ENCODE results near the gene IPO13. TPM values are rescaled to one million over a fixed set of nuclear protein-coding genes. Genes with fewer than 3 reads are reported as not detected.

Gene IPO13
- total and polyA plus RNA-seq, 10 donors, result 10.5 to 27.4 (median 19.0) TPM

DNA sequence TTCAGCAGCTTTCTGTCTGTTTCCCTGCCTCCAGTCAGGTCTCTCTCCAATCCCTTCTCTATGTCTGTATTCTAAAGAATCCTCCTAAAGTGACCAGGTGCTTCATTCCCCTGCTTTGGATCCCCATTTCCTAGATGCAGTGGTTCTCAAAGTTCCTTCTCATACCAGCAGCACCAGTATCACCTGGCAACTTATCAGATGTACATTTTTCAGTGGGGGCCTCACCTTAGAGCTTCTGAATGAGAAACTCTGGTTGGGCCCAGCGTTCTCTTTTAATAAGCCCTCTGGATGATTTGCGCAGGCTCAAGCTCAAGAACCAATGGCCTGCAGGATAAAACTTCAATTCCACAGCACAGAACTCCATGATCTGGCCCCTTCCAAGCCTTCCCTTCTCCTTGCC, 38.5 kb upstream of the IPO13 start:
- intact Hi-C loops (cut with DNase I; ENCODE audit: low total_unique reads), result no loop called here
- TF ChIP-seq POLR2A (IDR thresholded peaks at IDR 0.05) (no peak), POLR2AphosphoS5 (IDR thresholded peaks at IDR 0.05) (no peak)
- TF ChIP-seq, protein P1, sequence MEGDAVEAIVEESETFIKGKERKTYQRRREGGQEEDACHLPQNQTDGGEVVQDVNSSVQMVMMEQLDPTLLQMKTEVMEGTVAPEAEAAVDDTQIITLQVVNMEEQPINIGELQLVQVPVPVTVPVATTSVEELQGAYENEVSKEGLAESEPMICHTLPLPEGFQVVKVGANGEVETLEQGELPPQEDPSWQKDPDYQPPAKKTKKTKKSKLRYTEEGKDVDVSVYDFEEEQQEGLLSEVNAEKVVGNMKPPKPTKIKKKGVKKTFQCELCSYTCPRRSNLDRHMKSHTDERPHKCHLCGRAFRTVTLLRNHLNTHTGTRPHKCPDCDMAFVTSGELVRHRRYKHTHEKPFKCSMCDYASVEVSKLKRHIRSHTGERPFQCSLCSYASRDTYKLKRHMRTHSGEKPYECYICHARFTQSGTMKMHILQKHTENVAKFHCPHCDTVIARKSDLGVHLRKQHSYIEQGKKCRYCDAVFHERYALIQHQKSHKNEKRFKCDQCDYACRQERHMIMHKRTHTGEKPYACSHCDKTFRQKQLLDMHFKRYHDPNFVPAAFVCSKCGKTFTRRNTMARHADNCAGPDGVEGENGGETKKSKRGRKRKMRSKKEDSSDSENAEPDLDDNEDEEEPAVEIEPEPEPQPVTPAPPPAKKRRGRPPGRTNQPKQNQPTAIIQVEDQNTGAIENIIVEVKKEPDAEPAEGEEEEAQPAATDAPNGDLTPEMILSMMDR (IDR thresholded peaks at IDR 0.05 in 8 of 11, conservative IDR thresholded peaks at IDR 0.05 in 3 of 11), result no peak
- Histone ChIP-seq H3K27ac (no peak overlapping the region), H3K27me3 (replicated peaks in 1 of 7) (no peaks in the 10 kb centered on the region), H3K4me1 (no peaks in the 10 kb centered on the region), H3K4me3 (no peak overlapping the region), H3K9me3 (no peaks in the 10 kb centered on the region), H3K36me3 (peaks cover 0 to 46% (median 0%) of the 10 kb centered on the region in 6 donors)
- 94 to 98% (median 96%) methylated on average over 2 of the region's 2 CpGs for WGBS, 5 donors
- no peak for DNase-seq

DNA sequence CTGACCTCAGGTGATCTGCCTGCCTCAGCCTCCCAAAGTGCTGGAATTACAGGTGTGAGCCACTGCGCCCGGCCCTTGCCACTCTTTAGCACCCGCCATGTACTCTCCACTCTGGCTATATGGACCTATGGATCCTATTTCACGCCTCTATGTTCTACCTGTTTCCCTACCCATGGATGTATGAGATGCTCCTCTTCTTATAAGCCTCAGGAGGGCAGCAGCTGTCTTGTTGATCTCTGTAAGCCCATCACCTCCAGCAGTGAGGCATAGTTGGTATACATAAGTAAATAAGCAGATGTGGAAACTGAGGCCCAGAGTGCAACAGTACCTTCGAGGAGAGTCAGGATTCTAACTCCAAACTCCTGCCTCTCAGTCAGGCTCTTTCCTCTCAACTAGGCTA, 37.9 kb upstream of the IPO13 start:
- WGBS, 5 donors, result 91 to 99% (median 95%) methylated on average over 5 of the region's 5 CpGs

DNA sequence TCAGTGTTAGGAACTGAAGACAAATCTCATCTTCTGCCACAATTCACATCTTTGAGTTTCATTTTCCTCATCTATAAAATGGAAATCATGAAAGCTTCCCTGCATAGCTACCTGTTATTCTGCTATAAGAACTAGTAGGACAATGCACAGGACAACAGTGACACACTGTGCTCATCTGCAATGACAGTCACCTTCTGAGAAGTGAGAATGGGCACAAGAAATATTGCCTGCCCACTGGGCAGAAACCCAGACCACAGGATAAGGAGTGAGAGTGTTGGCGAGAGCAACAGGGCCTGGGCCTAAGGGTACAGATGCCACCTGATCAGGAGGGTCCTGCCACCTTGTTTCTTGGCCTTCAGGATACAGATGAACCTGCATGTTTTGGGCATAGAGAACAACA, 36.4 kb upstream of the IPO13 start:
- Histone ChIP-seq H3K4me1 (no peaks in the 10 kb centered on the region), H3K36me3 (peaks cover 0 to 55% (median 0%) of the 10 kb centered on the region in 6 donors), H3K9me3 (no peaks in the 10 kb centered on the region), H3K27ac (no peak overlapping the region), H3K27me3 (replicated peaks in 1 of 7) (no peaks in the 10 kb centered on the region), H3K4me3 (no peak overlapping the region)
- 81 to 93% (median 90%) methylated on average over 1 of the region's 1 CpG for WGBS, 5 donors
- intact Hi-C loops (cut with DNase I; ENCODE audit: low total_unique reads), result no loop called here
- TF ChIP-seq POLR2AphosphoS5 (IDR thresholded peaks at IDR 0.05), result no peak
- TF ChIP-seq, protein P1 (IDR thresholded peaks at IDR 0.05 in 8 of 11, conservative IDR thresholded peaks at IDR 0.05 in 3 of 11), result no peak
- TF ChIP-seq POLR2A (IDR thresholded peaks at IDR 0.05), result no peak
- no peak for DNase-seq

More for the DNA sequence above, 37.9 kb upstream of the IPO13 start:
- TF ChIP-seq, protein P1 (IDR thresholded peaks at IDR 0.05 in 8 of 11, conservative IDR thresholded peaks at IDR 0.05 in 3 of 11), result no peak
- TF ChIP-seq POLR2AphosphoS5 (IDR thresholded peaks at IDR 0.05) (no peak), POLR2A (IDR thresholded peaks at IDR 0.05) (no peak)
- Histone ChIP-seq H3K27ac (no peak overlapping the region), H3K9me3 (no peaks in the 10 kb centered on the region), H3K4me1 (no peaks in the 10 kb centered on the region), H3K4me3 (no peak overlapping the region), H3K27me3 (replicated peaks in 1 of 7) (no peaks in the 10 kb centered on the region), H3K36me3 (peaks cover 0 to 50% (median 0%) of the 10 kb centered on the region in 6 donors)
- DNase-seq, result no peak
- intact Hi-C loops (cut with DNase I; ENCODE audit: low total_unique reads), result no loop called here

DNA sequence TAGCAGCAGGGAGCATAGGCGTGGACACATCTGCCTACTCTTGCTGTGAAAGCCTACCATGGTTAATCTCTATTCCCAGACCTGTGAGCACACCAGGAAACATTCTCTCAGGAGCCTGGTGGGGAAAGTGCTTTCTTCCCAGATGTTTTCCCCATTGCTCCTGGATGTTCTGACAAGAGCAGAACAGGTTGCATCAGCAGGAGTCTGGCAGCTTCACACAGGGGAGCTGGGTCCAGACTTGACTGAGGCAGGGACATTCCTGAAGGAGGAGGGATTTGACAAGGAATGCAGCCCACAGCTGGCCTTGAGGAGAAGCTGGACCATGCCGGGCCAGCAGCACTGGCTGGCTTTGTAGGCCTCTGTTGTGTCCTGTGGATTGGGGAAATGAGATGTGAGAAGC, 34.1 kb upstream of the IPO13 start:
- peaks cover 0 to 45% (median 0%) of the 10 kb centered on the region in 6 donors for H3K36me3 ChIP-seq
- DNase-seq, result no peak
- no peak overlapping the region for H3K4me3 ChIP-seq
- intact Hi-C loops (cut with DNase I; ENCODE audit: low total_unique reads), result no loop called here
- H3K4me1 ChIP-seq, result no peaks in the 10 kb centered on the region
- no peaks in the 10 kb centered on the region for H3K9me3 ChIP-seq
- TF ChIP-seq POLR2AphosphoS5 (IDR thresholded peaks at IDR 0.05) (no peak), POLR2A (IDR thresholded peaks at IDR 0.05) (no peak)
- TF ChIP-seq, protein P1 (IDR thresholded peaks at IDR 0.05 in 8 of 11, conservative IDR thresholded peaks at IDR 0.05 in 3 of 11), result no peak
- H3K27me3 ChIP-seq (replicated peaks in 1 of 7), result no peaks in the 10 kb centered on the region
- 78 to 92% (median 84%) methylated on average over 2 of the region's 2 CpGs for WGBS, 5 donors
- no peak overlapping the region for H3K27ac ChIP-seq

Measured in spleen (tissue), 11 donors.